T-helper 1 cell (primary cell): ENCODE results near the gene SLC9A2.

Source experiments
- DNase-seq, 5 donors: peaks; one replicate each; pipeline ENCODE4 v3.0.0-alpha.2; 2012 to 2020

Gene SLC9A2

DNA sequence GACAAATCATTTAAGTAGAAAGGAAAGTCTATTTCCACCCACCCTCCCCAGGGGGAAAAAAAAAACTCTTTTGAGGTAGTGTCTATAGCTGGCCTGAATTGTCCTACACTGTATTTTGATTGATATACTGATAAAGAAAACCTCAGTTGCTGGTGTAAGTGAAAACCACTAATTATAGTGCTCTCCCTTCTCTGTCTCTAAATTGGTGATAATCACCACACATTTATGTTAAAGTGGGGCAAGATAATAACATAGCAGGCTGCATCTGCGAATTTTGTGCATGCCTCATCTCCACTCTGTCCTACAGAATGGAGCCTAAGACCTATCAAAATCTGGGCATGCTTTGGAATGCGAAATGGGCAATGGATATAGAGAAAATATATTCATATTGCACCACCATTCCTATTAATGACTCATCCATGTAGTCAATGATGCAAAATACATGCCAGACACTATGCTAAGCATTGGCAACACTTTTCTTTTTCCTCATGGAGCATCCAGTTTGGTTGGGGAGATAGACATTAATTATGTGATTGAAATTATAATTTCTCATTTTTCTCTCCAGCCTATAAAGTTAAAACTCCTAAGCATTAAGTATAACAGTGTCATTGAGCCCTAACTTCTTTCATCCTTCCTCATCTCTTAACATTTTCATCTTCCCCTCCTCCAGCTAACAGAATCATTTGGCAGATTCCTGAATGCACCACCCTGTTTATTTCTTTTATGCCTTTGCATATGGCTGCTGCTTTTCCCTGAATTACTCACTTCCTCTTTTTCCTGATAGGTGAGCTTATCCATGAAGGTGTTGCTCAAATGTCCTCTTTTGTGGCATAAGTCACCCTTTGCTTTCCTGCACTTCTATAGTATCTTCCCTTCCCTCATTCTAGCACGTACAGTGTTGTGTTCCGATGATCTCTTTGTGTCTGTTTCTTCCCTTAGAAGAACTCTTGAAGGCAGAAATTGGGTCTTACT is 58.2 kb downstream of the SLC9A2 start:
- no peak for DNase-seq

- DNase-seq, result no peak
Observed at GRCh38 chr2:102678442-102678841, 59.1 kb downstream of the SLC9A2 start.

GRCh38 chr2:102686479-102687439 is 67.4 kb downstream of the SLC9A2 start:
- peak in 1 of 5 donors; percentile 9 for DNase-seq

- no peak for DNase-seq
Observed at GRCh38 chr2:102690012-102690411, 70.7 kb downstream of the SLC9A2 start.

GRCh38 chr2:102696463-102696862 is 77.1 kb downstream of the SLC9A2 start:
- no peak for DNase-seq

- no peak for DNase-seq
Observed at GRCh38 chr2:102698369-102699111, 79.2 kb downstream of the SLC9A2 start.

GRCh38 chr2:102703305-102703704 is 84.0 kb downstream of the SLC9A2 start:
- no peak for DNase-seq

GRCh38 chr2:102703748-102704147 is 84.4 kb downstream of the SLC9A2 start:
- no peak for DNase-seq

GRCh38 chr2:102704531-102704930 is 85.2 kb downstream of the SLC9A2 start:
- no peak for DNase-seq

DNA sequence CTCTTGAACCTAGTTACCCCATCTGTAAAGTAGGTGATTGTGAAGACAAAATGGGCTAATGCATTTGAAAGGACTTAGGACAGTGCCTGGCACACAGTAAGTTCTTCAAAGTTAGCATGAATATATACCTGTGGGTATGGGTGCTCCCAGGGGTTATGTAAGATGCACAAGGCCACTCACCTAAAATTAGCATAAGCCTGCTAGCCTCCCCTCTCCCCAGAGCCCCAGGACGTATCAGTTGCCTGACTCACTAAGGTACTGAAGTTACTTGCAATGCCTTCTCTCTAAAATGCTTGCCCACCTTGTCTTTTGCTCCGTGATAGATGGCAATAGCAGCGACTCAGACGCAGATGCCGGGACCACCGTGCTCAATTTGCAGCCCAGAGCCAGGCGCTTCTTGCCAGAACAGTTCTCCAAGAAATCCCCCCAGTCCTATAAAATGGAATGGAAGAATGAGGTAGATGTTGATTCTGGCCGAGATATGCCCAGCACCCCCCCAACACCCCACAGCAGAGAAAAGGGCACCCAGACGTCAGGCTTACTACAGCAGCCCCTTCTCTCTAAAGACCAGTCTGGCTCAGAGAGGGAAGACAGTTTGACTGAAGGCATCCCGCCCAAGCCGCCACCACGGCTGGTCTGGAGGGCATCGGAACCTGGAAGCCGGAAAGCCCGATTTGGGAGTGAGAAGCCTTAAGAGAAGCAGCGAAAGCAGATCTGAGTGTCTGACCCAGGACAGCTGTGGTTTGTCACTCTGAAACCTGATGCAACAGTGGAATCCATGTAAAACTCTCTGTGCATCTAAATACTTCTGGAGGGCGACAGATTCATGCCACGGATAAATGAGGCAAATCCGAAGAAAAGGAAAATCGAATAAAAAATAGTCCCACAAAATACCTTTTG is 88.7 kb downstream of the SLC9A2 start:
- DNase-seq, result no peak

DNA sequence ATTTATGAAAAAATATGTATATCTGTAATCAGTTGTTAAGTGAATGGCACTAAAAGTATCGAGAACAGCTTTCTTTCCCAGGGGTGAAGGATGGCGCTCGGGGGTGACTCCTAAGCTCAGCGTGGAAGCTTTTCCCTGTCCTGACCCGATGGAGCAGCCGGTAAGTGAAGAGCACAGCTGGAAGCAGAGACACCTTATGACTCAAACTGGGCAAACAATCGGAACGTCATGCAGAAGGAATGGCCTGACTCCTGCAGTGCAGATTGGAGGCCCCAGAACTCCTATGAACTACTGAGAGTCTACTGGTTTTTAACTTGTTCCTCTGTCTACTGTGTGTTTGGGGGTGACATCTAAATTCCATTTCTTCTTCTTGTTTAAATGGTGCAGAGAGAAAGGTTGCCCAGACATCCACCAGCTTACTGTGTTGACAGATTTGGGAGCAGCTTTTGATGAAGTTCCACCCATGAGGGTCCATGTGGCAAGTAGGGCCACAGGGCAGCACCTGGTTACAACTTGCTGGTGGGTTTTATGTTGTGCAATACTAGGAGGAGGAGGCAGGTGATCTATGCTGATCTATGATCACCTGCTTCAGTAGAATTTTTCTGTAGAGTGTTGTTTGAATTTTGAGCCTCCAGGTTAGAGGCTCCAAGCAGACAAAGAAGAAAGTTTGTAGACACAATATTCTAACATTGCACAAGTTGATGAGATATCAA is 89.7 kb downstream of the SLC9A2 start:
- DNase-seq, result no peak

DNA sequence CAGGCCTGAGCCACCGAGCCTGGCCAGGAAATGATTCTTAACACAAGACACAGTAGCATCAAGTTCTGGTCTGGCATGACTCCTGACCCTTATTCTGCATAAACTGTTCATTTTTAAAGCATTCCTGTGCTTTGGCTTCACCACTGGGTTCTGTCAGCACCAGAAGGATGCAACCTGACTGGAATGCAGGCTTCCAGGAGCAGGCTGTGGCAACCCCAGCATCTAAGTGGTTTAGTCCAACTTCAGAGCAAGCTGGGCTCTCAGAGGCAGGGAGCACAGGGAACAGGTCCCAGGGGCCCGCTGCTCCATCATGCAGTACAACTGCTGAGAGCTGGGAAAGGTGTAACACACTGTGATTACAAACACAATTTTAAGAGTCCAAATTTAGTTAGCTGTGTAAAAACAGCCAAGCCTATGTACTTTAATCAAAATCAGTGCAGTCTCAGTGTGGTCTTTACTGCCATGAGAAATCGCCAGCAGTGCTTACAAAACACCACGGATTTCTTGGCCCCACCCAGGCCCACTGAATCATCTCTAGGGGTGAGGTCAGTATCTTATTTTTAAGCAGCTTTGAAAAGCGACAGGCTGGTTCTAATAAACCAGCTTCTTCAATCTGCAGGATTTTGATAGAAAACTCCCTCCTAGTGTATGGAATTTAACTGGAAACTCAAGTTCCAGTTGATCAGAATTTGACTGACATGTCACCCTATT is 98.1 kb downstream of the SLC9A2 start:
- no peak for DNase-seq

DNA sequence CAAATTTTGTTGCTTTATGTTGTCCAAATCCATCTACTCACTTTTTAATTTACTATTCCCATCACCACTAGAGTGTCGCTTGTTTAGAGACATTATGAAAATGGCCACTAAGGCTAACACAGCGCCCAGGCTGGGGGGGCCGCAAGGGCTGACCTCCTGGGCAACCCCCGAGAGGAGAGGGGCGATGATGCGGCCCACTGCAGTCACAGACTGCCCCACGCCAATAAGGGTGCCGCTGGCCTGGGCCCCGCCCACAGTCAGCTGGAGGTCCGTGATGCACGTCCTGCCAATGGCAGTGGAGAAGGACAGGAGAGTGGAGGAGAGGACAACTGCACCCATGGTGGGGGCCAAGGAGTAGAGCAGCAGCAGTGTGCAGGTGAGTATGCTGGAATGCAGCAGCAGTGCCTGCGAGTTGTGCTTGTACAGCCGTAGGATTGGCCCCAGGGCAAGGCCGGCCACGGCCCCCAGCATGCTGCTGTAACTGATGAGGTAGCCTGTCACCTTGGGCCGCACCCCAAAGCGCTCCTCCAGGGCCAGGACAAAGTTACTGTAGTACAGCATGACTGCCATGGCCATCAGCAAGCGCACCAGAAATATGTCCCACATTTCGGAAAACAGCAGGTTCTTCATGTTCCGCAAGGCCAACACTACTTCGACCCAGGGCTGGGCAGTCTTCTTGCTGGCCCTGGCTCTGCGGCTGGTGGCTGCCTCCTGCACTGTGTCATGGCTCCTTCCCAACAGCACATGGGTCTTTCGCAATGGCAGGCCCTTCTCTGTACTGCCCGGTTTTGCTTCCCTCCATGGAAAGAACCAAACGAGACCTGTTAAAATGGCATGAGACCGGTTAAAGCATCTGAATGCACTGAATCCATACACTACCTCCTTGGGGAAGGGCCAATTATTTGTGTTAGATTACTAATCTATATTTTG is 99.3 kb downstream of the SLC9A2 start:
- no peak for DNase-seq

DNA sequence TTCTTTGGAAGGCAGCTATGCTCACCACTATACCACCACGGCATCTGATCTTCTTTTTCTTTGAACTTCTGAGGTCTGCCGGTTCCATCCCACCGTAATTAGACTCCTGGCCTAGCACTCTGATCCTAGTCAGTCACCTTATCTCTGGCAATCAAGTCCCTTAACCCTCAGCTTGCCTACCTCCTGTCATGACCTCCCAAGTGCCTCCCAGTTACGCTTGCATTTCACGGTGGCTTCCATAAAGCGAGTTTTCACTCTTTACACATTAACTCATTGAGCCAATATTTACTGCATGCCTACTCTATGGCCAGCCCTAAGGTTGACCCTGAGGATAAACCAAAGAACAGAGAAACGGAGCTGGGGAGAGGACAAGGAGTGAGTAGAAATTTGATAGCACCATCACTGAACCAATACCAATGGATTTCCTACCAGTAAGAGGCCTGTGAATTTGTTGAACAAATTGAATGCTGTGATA is 104.7 kb downstream of the SLC9A2 start:
- no peak for DNase-seq

GRCh38 chr2:102724553-102724952 is 105.2 kb downstream of the SLC9A2 start:
- no peak for DNase-seq

DNA sequence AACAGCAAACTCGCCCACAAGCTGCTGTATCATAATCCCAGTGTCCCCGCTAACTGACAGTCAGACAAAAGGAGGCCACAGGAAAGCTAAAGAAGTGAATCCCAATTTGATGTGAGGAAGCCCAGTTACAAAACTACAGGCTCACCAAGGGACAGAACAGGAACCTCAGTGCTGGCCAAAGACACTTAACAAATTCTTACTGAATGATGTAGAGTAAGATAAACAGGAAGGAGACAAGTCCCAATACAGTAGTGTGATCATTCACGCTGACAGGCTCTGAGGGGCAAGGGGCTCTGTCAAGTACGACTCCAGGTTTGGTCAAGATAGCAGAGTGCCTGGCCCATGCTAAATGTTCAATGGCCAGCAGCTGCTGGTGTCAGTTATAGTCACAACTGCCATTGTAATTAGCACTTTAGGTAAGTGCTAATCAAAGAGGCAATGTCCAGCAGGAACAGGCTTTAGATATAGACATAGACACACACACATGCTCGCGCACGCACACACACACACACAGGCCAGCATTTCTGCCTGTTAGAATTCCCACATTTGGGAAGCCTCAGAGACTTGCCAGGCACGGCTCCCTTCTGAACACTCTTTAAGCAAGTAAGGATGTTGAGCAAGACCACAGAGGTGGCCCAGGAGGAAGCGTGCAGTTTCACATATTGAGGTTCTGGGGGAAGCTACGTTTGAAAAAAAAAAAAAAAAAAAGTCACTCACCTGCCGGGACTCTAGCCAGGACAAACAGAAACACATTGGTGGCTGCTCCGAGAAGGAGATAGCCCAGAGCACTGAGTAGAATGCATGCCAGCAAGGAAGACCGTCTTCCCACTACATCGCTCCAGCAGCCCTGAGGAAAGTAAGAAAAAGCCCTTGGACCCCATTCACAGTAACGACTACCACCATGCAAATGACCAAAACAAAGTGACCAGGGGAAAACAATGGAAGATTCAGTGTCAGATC is 107.1 kb downstream of the SLC9A2 start:
- no peak for DNase-seq

GRCh38 chr2:102735416-102736109 is 116.2 kb downstream of the SLC9A2 start:
- no peak for DNase-seq
